HG03520 (cell line): ENCODE results near the gene AGGF1.
A peak's percentile ranks its signal among the peaks of the same experiment; 100 is the strongest.
"Not testable (repeated sequence)": the region's sequence is repeated elsewhere in the genome, so short reads cannot be mapped to it uniquely, and the experiment has no call there.

Experiments used
- ATAC-seq: cut with Tn5 transposase; IDR thresholded peaks from one replicate; pipeline ENCODE4 v1.9.1; 2021; ENCODE audit warnings: mild to moderate bottlenecking, moderate library complexity; ENCODE audit not compliant: unreplicated experiment

Gene AGGF1, protein sequence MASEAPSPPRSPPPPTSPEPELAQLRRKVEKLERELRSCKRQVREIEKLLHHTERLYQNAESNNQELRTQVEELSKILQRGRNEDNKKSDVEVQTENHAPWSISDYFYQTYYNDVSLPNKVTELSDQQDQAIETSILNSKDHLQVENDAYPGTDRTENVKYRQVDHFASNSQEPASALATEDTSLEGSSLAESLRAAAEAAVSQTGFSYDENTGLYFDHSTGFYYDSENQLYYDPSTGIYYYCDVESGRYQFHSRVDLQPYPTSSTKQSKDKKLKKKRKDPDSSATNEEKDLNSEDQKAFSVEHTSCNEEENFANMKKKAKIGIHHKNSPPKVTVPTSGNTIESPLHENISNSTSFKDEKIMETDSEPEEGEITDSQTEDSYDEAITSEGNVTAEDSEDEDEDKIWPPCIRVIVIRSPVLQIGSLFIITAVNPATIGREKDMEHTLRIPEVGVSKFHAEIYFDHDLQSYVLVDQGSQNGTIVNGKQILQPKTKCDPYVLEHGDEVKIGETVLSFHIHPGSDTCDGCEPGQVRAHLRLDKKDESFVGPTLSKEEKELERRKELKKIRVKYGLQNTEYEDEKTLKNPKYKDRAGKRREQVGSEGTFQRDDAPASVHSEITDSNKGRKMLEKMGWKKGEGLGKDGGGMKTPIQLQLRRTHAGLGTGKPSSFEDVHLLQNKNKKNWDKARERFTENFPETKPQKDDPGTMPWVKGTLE

GRCh38 chr5:77030097-77031071 is at the start of gene AGGF1:
Gene AGGF1, plus strand, starts transcription at chr5:77030404. Its CDS starts 363 bp downstream, at chr5:77030767.
- ATAC-seq: peak; percentile 98

DNA sequence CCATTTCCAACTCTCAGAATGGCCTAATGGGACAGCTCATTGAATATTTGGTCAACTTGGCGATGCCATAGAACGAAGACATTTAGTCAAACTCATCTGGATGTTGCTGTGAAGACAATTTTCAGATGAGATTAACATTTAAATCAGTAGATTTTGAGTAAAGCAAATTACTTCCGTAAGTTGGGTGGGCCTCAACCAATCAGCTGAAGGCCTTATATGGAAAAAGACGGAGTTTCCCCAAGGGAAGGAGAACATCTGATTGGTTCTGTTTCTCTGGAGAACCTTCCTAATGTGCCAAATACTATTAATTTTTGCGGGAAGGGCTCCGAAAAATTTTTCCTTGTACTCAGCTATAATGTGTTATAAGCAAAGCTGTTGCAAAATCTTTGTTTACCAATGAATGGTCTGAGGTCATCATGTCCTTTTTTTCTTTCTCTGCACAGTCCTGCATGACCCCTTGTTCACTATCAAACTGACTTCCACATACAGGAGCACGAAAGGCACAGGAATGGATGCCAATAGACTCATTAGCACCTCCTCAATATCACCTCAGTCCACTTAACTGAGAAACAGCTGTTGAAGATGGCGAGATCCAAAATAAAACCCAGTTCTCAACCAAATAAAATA is 49.6 kb upstream of the AGGF1 start:
- no peak for ATAC-seq

GRCh38 chr5:76982450-76982849 is 47.8 kb upstream of the AGGF1 start:
- no peak for ATAC-seq

DNA sequence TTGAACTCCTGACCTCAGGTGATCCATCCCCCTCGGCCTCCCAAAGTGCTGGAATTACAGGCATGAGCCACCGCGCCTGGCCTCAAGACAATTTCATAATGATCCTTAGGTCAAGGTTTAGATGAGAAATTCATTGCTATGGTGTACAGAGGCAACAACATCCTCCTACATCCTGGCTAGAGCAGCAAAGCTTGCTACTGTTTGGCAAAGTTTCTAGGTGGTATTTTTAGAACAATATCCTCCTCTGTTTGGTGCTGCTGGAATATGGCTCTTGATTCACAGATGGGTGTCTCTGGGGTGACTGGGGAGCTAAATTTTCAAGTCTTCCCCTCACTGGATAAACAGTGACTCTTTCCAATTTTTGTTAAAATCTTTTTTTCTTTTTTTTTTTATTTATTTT is 46.7 kb upstream of the AGGF1 start:
- ATAC-seq: no peak

GRCh38 chr5:76986825-76987526 is 43.2 kb upstream of the AGGF1 start:
- ATAC-seq: no peak

DNA sequence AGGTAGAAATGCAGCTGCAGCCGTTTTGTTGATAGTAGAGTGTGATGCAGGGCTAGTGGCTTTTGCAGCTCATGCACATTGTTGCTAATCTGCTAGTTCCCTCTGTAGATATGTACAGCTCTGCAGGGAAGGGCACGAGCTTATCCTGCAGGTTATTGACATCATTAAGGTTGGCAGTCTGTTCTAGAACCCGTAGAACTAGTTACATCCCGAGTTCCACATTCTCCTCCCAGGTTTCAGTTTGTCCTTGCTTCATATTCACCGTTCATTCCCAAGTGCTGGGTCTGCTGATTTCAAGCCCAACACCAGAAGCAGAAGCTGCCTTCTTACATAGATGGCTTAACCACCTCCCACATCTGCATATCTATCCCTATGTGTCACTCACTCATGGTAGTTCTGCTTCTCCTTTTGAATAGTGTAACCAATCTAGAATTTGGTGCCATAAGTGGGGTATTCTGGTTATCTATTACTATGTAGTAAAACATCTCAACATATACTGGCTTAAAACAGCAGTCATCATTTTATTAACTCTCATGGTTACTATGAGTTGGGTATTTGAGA is 39.2 kb upstream of the AGGF1 start:
- no peak for ATAC-seq

DNA sequence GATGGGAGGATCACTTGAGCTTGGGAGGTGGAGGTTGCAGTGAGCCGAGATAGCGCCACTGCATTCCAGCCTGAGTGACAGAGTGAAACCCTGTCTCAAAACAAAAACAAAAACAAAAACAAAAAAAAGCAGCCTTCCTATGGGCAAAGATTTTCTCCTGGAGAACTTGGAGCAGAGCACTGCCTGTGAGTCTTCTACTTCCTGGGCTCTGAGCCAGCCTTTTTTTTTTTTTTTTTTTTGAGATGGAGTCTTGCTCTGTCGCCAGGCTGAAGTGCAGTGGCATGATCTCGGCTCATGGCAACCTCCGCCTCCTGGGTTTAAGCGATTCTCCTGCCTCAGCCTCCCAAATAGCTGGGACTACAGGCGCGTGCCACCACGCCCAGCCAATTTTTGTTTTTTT is 36.8 kb upstream of the AGGF1 start:
- not testable (repeated sequence) for ATAC-seq

DNA sequence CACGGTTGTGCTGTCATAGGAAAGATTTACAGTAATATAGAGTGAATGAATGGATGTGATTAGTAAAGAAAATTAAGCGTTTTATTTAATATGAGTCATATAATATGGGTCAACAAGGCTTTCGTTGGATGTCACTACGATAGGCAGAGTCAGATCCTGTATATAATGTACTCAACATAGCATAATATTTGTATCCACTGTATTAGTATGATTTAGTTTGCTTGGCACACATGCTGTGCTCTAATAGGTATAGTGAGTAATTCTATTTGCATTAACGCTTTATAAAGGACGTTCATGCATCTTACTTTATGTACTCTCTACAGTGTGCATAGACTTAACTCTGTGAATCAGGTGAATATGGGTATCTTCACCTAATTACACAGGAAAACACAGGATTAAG is 35.9 kb upstream of the AGGF1 start:
- ATAC-seq: no peak

DNA sequence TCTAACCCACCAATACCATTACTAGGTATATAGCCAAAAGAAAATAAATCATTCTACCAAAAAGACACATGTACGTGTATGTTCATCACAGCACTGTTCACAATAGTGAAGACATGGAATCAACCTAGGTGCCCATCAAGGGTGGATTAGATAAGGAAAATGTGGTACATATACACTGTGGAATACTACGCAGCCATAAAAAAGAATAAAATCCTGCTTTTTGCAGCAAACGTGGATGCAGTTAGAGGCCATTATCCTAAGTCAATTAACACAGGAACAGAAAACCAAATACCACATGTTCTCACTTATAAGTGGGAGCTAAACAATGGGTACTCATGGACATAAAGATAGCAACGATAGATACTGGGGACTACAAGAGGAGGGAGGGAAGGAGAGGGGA is 32.0 kb upstream of the AGGF1 start:
- ATAC-seq: not testable (repeated sequence)

DNA sequence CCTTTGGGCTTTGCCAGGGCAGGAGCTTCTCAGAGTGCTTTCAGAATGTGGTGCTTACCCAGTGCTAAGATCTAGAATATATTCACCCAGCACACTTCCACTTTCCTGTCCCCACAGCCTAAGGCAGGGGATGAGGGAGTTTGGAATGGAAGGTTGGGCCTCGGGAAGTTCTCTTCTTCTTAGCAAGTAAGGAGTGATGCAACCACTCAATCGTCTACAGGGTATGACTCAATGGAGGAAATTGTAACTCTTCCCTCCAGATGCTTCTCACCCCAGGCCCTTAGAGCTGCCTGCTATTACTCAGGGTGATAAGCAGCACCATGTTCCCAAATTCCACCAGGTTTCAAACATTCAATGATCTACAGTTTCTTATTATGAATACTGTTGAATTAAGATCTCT is 30.8 kb upstream of the AGGF1 start:
- ATAC-seq: no peak

DNA sequence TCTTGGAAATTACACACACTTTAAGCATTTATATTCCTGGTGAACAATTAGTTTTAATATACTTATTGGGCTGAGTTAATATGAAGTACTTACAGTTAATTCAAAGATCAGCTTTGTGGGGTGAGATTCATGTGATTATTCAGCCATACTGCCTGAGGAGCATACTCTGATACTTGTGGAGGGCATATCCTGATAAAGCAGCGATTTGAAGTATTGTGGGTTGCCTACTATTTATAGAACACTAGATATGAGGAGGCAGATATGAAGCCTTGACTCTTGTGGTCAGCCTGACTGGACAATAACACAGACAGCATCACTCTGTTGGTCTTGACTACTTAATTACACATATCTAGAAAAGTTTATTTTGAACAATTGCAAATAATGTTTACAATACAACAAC is 27.0 kb upstream of the AGGF1 start:
- ATAC-seq: no peak

- ATAC-seq: no peak
Observed at GRCh38 chr5:77006124-77006523, 24.1 kb upstream of the AGGF1 start.

DNA sequence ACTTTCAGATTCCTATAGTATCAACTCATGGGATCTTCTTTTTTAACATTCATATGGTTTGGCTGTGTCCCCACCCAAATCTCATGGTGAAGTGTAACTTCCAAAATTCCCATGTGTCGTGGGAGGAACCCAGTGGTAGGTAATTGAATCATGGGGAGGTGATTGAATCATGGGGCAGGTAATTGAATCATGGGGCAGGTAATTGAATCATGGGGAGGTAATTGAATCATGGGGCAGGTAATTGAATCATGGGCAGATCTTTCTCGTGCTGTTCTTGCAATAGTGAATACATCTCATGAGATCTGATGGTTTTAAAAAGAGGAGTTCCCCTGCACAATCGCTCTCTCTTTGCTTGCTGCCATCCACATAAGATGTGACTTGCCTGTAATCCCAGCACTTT is 21.8 kb upstream of the AGGF1 start:
- ATAC-seq: no peak

GRCh38 chr5:77010243-77010642 is 20.0 kb upstream of the AGGF1 start:
- ATAC-seq: no peak

DNA sequence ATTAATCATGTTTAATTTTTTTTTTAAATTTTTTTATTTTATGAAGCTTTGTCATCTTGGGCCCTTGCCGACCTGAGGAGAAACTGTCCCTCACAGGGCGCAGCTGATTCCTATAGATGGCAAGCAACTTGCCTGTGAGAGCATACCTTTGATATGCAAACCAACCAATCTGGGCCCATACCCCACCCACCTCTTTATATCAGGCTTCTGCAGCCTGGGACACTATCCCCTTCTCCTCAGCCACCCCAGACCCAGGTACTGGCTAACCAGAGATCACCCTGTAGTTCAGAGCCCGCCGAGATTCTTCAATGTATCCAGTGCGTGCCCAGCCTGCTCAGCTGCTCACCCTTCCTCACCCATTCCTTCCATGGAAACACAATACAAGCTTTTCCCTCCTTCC is 18.7 kb upstream of the AGGF1 start:
- ATAC-seq: no peak

GRCh38 chr5:77012601-77013000 is 17.6 kb upstream of the AGGF1 start:
- ATAC-seq: no peak

GRCh38 chr5:77015938-77016569 is 14.2 kb upstream of the AGGF1 start:
- ATAC-seq: no peak

DNA sequence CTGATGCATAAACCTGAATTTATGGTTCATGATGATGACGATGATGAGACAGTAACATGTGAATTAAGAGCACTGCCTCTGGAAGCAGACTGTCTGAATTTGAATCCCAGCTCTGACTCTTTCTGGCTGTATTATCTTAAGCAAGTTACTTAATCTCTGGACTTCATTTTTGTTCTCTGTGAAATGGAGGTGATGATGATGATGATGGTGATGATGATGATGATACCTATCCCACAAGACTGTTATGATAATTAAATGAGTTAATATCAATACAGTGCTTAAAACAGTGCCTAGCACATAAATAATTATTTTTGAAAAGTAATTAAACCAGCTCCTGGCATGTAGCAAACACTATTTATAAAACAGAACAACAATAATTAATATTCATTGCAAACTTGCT is 13.2 kb upstream of the AGGF1 start:
- no peak for ATAC-seq

- no peak for ATAC-seq
Observed at GRCh38 chr5:77017668-77018067, 12.5 kb upstream of the AGGF1 start.
